ENCODE results near the gene CCT2. TPM values are rescaled to one million over a fixed set of nuclear protein-coding genes. Genes with fewer than 3 reads are reported as not detected.

Gene CCT2
- 100 to 1,000 TPM; 225 to 394 TPM for total RNA-seq

- Mint-ChIP-seq H3K9me3 (no peaks in the 10 kb centered on the region), H3K4me3 (peak within 1 kb of the TSS; percentile 99), H3K4me1 (ENCODE audit: low read depth in 2 of 2) (peaks cover 12 to 16% of the 10 kb centered on the region in 2 donors), H3K36me3 (peaks cover 18% of the 10 kb centered on the region), H3K27ac (peak within 1 kb of the TSS; percentile 95 to 98), H3K27me3 (no peaks in the 10 kb centered on the region)
- ATAC-seq (peak; percentile 98 to 99), DNase-seq (ENCODE audit: low spot score) (peak; percentile 97)
Measured at GRCh38 chr12:69585189-69586062, at the start of gene CCT2. CCT2 (plus strand) TSS chr12:69585459; CDS start chr12:69585522, 63 bp downstream.

- no peaks in the 10 kb centered on the region for H3K27me3 Mint-ChIP-seq
- H3K36me3 Mint-ChIP-seq, result peaks cover 13% of the 10 kb centered on the region
- no peak for DNase-seq (ENCODE audit: low spot score)
- peaks cover 5% of the 10 kb centered on the region for H3K9me3 Mint-ChIP-seq
- no peak overlapping the region for H3K27ac Mint-ChIP-seq
- H3K4me3 Mint-ChIP-seq, result no peak overlapping the region
- peaks cover 3 to 9% of the 10 kb centered on the region in 2 donors for H3K4me1 Mint-ChIP-seq (ENCODE audit: low read depth in 2 of 2)
- ATAC-seq, result no peak
Measured at GRCh38 chr12:69540987-69541386, 44.3 kb upstream of the CCT2 start.

- Mint-ChIP-seq H3K27ac (no peak overlapping the region), H3K36me3 (peaks cover 13% of the 10 kb centered on the region), H3K9me3 (peaks cover 5% of the 10 kb centered on the region), H3K27me3 (no peaks in the 10 kb centered on the region), H3K4me3 (no peak overlapping the region), H3K4me1 (ENCODE audit: low read depth in 2 of 2) (peaks cover 3 to 13% of the 10 kb centered on the region in 2 donors)
- ATAC-seq, result no peak
- DNase-seq (ENCODE audit: low spot score), result no peak
Measured at GRCh38 chr12:69544087-69544486, 41.2 kb upstream of the CCT2 start.

- Mint-ChIP-seq H3K36me3 (peaks cover 13% of the 10 kb centered on the region), H3K4me1 (ENCODE audit: low read depth in 2 of 2) (peaks cover 3 to 13% of the 10 kb centered on the region in 2 donors), H3K27me3 (no peaks in the 10 kb centered on the region), H3K4me3 (no peak overlapping the region), H3K27ac (no peak overlapping the region), H3K9me3 (peaks cover 5% of the 10 kb centered on the region)
- no peak for ATAC-seq
- no peak for DNase-seq (ENCODE audit: low spot score)
Measured at GRCh38 chr12:69545081-69545480, 40.2 kb upstream of the CCT2 start.

- Mint-ChIP-seq H3K27ac (no peak overlapping the region), H3K4me3 (no peak overlapping the region), H3K9me3 (peaks cover 5% of the 10 kb centered on the region), H3K27me3 (no peaks in the 10 kb centered on the region), H3K4me1 (ENCODE audit: low read depth in 2 of 2) (peaks cover 0 to 13% of the 10 kb centered on the region in 2 donors), H3K36me3 (peaks cover 13% of the 10 kb centered on the region)
- no peak for DNase-seq (ENCODE audit: low spot score)
- ATAC-seq, result peak in 1 of 2 donors; percentile 84
Measured at GRCh38 chr12:69546693-69547438, 38.4 kb upstream of the CCT2 start.

GRCh38 chr12:69548687-69549086 is 36.6 kb upstream of the CCT2 start:
- no peaks in the 10 kb centered on the region for H3K9me3 Mint-ChIP-seq
- no peak for DNase-seq (ENCODE audit: low spot score)
- no peak overlapping the region for H3K4me3 Mint-ChIP-seq
- ATAC-seq, result no peak
- H3K36me3 Mint-ChIP-seq, result peaks cover 6% of the 10 kb centered on the region
- no peaks in the 10 kb centered on the region for H3K27me3 Mint-ChIP-seq
- peaks cover 0 to 8% of the 10 kb centered on the region in 2 donors for H3K4me1 Mint-ChIP-seq (ENCODE audit: low read depth in 2 of 2)
- no peak overlapping the region for H3K27ac Mint-ChIP-seq

GRCh38 chr12:69550569-69551350 is 34.5 kb upstream of the CCT2 start:
- H3K36me3 Mint-ChIP-seq, result no peaks in the 10 kb centered on the region
- no peaks in the 10 kb centered on the region for H3K27me3 Mint-ChIP-seq
- DNase-seq (ENCODE audit: low spot score) (no peak), ATAC-seq (no peak)
- H3K9me3 Mint-ChIP-seq, result no peaks in the 10 kb centered on the region
- H3K27ac Mint-ChIP-seq, result no peak overlapping the region
- peaks cover 0 to 8% of the 10 kb centered on the region in 2 donors for H3K4me1 Mint-ChIP-seq (ENCODE audit: low read depth in 2 of 2)
- no peak overlapping the region for H3K4me3 Mint-ChIP-seq

- Mint-ChIP-seq H3K27ac (no peak overlapping the region), H3K36me3 (no peaks in the 10 kb centered on the region), H3K9me3 (no peaks in the 10 kb centered on the region), H3K4me1 (ENCODE audit: low read depth in 2 of 2) (no peaks in the 10 kb centered on the region), H3K4me3 (no peak overlapping the region), H3K27me3 (no peaks in the 10 kb centered on the region)
- DNase-seq (ENCODE audit: low spot score), result no peak
- ATAC-seq, result no peak
Measured at GRCh38 chr12:69553628-69554248, 31.5 kb upstream of the CCT2 start.

- Mint-ChIP-seq H3K9me3 (no peaks in the 10 kb centered on the region), H3K4me1 (ENCODE audit: low read depth in 2 of 2) (no peaks in the 10 kb centered on the region), H3K27me3 (no peaks in the 10 kb centered on the region), H3K36me3 (no peaks in the 10 kb centered on the region), H3K4me3 (no peak overlapping the region), H3K27ac (no peak overlapping the region)
- DNase-seq (ENCODE audit: low spot score), result no peak
- ATAC-seq, result no peak
Measured at GRCh38 chr12:69555461-69555860, 29.8 kb upstream of the CCT2 start.

GRCh38 chr12:69556383-69556782 is 28.9 kb upstream of the CCT2 start:
- no peak for DNase-seq (ENCODE audit: low spot score)
- ATAC-seq, result no peak
- Mint-ChIP-seq H3K36me3 (no peaks in the 10 kb centered on the region), H3K4me3 (no peak overlapping the region), H3K27ac (no peak overlapping the region), H3K9me3 (no peaks in the 10 kb centered on the region), H3K4me1 (ENCODE audit: low read depth in 2 of 2) (no peaks in the 10 kb centered on the region), H3K27me3 (no peaks in the 10 kb centered on the region)

GRCh38 chr12:69563166-69563762 is 22.0 kb upstream of the CCT2 start:
- H3K9me3 Mint-ChIP-seq, result no peaks in the 10 kb centered on the region
- H3K27me3 Mint-ChIP-seq, result no peaks in the 10 kb centered on the region
- H3K4me3 Mint-ChIP-seq, result no peak overlapping the region
- H3K27ac Mint-ChIP-seq, result no peak overlapping the region
- peaks cover 0 to 3% of the 10 kb centered on the region in 2 donors for H3K4me1 Mint-ChIP-seq (ENCODE audit: low read depth in 2 of 2)
- no peaks in the 10 kb centered on the region for H3K36me3 Mint-ChIP-seq
- ATAC-seq (no peak), DNase-seq (ENCODE audit: low spot score) (no peak)

GRCh38 chr12:69566603-69567002 is 18.7 kb upstream of the CCT2 start:
- Mint-ChIP-seq H3K27me3 (no peaks in the 10 kb centered on the region), H3K4me1 (ENCODE audit: low read depth in 2 of 2) (peaks cover 0 to 1% of the 10 kb centered on the region in 2 donors), H3K4me3 (no peak overlapping the region), H3K9me3 (no peaks in the 10 kb centered on the region), H3K27ac (no peak overlapping the region), H3K36me3 (peaks cover 7% of the 10 kb centered on the region)
- DNase-seq (ENCODE audit: low spot score) (no peak), ATAC-seq (no peak)

- Mint-ChIP-seq H3K4me1 (ENCODE audit: low read depth in 2 of 2) (no peaks in the 10 kb centered on the region), H3K27ac (peak overlapping the region in 1 of 2 donors; percentile 13)
- no peak for ATAC-seq
Measured at GRCh38 chr12:69569236-69569635, 16.0 kb upstream of the CCT2 start.

More at GRCh38 chr12:69569236-69569635, 16.0 kb upstream of the CCT2 start:
- H3K4me3 Mint-ChIP-seq, result no peak overlapping the region
- H3K27me3 Mint-ChIP-seq, result no peaks in the 10 kb centered on the region
- H3K36me3 Mint-ChIP-seq, result peaks cover 12% of the 10 kb centered on the region
- H3K9me3 Mint-ChIP-seq, result no peaks in the 10 kb centered on the region
- DNase-seq (ENCODE audit: low spot score), result no peak
